GM21737 (cell line): ENCODE measurements around the gene SLIT3.

Experiments
- ATAC-seq: cut with Tn5 transposase; IDR thresholded peaks from one replicate; pipeline ENCODE4 v1.9.1; 2021; ENCODE audit warnings: mild to moderate bottlenecking, moderate library complexity; ENCODE audit not compliant: unreplicated experiment

The SLIT3 gene

GRCh38 chr5:168624850-168625364 is 676.0 kb downstream of the SLIT3 start:
- ATAC-seq = no peak

- no peak for ATAC-seq
Observed at GRCh38 chr5:168620807-168621206, 680.1 kb downstream of the SLIT3 start.

- ATAC-seq = no peak
Observed at GRCh38 chr5:168614661-168615060, 686.3 kb downstream of the SLIT3 start.

GRCh38 chr5:168613996-168614395 is 686.9 kb downstream of the SLIT3 start:
- no peak for ATAC-seq

- no peak for ATAC-seq
Observed at GRCh38 chr5:168613396-168613795, 687.5 kb downstream of the SLIT3 start.

- no peak for ATAC-seq
Observed at GRCh38 chr5:168612996-168613395, 687.9 kb downstream of the SLIT3 start.

GRCh38 chr5:168612123-168612522 is 688.8 kb downstream of the SLIT3 start:
- ATAC-seq = no peak
